ENCODE measurements around the gene ZEB2.

DNA sequence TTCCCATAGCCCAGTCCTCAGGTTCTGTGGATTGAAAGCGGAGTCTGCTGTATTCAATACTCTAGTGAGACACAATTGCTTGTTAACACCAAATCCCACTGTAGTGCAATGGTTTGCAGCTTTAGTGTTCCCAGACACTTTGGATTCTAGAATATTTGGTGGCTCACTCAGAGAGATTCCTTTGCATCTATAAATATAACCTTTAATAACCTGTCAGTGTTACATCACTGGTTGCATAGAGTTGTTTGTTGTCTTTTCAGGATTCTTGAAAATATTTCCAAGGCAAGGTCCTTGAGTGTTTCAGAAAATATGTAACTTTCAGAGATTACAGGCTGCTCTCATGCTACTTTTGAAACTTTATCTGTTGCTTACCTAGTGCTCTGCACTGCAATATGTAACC, 157.5 kb downstream of the ZEB2 start:
- TF ChIP-seq POLR2A (IDR thresholded peaks at IDR 0.05) (no peak), POLR2AphosphoS5 (IDR thresholded peaks at IDR 0.05) (no peak)
- TF ChIP-seq, protein P1, sequence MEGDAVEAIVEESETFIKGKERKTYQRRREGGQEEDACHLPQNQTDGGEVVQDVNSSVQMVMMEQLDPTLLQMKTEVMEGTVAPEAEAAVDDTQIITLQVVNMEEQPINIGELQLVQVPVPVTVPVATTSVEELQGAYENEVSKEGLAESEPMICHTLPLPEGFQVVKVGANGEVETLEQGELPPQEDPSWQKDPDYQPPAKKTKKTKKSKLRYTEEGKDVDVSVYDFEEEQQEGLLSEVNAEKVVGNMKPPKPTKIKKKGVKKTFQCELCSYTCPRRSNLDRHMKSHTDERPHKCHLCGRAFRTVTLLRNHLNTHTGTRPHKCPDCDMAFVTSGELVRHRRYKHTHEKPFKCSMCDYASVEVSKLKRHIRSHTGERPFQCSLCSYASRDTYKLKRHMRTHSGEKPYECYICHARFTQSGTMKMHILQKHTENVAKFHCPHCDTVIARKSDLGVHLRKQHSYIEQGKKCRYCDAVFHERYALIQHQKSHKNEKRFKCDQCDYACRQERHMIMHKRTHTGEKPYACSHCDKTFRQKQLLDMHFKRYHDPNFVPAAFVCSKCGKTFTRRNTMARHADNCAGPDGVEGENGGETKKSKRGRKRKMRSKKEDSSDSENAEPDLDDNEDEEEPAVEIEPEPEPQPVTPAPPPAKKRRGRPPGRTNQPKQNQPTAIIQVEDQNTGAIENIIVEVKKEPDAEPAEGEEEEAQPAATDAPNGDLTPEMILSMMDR (IDR thresholded peaks at IDR 0.05): no peak

Data from stomach (tissue), 4 donors.